GM13977 (cell line): ENCODE data around the gene DSTN.

ENCODE experiments used
- DNase-seq: peaks from one replicate; pipeline ENCODE4 v3.0.0; 2012; ENCODE audit warnings: low spot score
- in situ Hi-C: fragments of 300-500 bp; cut with MboI; formaldehyde crosslinking; loops from one replicate; pipeline ENCODE4 v1.12.0; 2022; ENCODE audit warnings: low sequenced_read_pairs, low pct_unique_long_range_greater_than_20kb, mixed read lengths, inconsistent platforms; ENCODE audit not compliant: unreplicated experiment
- TF ChIP-seq, protein P1 (sequence below): IDR thresholded peaks from 2 replicates; pipeline ENCODE4 v1.5.1; 2012; ENCODE audit warnings: mild to moderate bottlenecking, control low read depth; ENCODE audit not compliant: insufficient read depth; ENCODE audit errors: extremely low read depth, missing control alignments

DSTN gene

DNA sequence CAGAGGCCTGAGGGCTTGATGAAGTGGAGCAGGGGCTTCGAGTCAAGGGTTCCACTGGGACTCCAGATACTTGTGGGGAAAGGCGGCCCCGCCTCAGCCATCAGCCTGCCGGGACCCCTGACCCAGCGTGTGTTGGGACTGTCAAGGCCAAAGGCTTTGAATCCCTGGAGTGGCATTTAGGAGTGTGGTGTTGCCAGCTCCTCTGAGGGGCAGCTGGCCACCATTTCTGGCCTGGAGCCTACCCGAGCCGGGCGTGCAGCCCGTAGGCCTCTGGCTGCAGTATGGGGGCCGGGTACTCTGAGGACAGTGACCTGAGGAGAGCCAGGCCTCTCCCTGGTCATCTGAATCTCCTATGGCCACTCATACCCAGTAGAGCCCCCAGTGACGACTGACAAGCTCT, 72.1 kb downstream of the DSTN start:
- DNase-seq, result no peak
- in situ Hi-C loops, result no loop called here
- TF ChIP-seq, protein P1, sequence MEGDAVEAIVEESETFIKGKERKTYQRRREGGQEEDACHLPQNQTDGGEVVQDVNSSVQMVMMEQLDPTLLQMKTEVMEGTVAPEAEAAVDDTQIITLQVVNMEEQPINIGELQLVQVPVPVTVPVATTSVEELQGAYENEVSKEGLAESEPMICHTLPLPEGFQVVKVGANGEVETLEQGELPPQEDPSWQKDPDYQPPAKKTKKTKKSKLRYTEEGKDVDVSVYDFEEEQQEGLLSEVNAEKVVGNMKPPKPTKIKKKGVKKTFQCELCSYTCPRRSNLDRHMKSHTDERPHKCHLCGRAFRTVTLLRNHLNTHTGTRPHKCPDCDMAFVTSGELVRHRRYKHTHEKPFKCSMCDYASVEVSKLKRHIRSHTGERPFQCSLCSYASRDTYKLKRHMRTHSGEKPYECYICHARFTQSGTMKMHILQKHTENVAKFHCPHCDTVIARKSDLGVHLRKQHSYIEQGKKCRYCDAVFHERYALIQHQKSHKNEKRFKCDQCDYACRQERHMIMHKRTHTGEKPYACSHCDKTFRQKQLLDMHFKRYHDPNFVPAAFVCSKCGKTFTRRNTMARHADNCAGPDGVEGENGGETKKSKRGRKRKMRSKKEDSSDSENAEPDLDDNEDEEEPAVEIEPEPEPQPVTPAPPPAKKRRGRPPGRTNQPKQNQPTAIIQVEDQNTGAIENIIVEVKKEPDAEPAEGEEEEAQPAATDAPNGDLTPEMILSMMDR, result no peak

DNA sequence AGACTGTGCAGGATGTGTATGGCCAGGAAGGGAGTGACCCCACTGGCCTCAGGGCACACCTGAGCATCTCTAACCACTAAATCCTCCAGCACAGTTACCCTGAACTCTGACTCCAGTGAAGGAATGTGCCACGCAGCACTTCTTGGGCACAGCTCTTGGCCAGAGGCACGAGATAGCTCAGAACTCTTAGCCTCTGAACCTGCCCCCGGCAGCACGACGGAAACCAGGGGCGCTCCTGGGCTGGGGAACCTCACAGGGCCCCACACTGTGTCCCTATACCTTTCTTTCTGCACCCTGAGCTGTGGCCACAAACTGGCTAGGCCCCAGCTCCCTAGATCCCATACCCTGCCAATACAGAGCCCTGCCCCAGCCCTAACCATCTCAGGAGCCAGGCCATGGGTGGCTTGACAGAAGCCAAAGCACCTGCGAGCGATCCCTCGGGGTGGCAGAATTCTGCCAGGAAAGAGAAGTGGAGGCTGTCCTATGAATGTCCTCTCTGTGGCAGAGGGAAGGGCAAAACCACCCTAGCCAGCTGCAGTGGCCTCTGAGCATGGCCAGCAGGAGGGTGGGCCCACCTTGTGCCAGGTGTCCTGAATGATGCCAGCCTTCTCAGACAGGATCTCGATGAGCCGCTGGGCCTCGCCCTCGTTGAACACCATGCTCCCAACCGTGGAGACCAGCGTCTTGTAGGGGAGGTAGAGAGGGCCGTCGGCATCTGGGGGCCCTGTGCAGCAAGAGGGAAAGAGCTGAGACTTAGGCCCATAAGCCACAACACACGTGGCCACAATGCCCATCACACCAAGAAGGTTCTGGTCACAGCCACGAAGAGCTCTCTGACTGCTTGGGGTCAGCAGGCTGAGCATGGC, 72.8 kb downstream of the DSTN start:
- in situ Hi-C loops, result no loop called here
- no peak for DNase-seq
- TF ChIP-seq, protein P1, result no peak

DNA sequence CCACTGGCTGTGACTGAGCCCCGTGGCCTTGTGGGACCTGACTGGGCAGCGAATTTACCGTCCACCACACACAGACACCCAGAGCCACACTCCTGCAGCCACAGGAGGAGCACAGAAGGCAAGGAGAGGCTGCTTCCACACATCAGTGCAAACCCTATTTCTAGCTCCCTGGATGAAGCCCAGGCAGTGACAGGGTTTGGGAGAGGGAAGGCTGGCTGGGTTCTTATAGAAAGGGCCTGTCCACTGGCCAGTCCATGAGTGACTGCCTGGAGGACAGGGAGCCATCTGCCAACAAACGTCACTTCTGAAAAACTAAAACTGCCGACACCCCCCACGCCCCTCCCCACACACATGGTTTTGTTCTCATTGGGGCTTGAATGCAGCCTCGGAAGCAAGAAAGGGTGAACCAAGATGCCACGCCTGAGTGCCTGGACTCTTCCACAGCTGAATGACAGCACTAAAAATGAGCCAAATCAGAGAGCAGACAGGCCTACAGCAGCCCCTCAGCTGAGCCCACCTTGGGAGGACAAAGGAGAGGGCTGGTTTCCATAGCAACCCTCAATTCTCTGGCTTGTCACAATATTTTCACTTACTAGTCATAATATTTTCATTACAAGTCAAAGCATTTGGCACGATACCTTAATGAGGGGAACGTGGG, 73.8 kb downstream of the DSTN start:
- in situ Hi-C loops, result no loop called here
- no peak for DNase-seq
- TF ChIP-seq, protein P1, result no peak

DNA sequence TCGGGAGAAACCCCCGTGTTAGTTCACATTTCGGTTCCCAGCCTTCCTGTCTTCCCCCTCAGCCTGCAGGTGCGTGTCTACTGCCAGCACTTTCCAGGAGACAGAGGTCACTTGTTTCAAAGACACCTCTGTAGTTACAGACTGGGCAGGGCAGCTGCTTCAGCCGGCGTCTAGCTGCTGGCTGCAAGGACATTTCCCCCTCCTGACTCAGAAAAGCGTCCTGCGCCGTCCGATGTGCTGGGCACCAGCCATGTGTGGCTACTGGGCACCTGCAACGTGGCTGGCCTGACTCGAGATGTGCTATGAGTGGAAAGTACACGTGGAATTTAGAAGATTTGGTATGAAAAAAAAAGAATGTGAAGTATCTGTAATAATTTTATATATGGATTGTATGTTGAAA, 74.6 kb downstream of the DSTN start:
- DNase-seq, result no peak
- TF ChIP-seq, protein P1, result no peak
- in situ Hi-C loops, result no loop called here

DNA sequence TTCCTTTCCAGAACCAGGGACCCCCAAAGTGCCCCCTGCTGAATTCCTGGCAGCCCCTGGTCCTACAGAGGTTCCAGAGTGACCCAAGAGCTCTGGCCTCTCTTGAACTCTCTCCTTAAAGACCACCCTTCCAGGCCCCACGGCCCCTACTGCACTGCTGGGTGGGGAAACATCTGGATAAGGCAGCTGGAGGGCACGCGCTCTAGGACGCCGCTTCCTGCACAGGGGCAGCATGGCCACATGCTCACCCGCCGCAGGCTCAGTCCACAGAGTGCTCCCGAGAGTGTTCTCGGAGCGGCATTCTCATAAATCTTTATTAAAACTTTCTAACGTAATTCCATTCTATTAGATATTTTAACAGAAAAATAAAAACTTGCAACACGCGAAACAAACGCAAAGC, 75.1 kb downstream of the DSTN start:
- in situ Hi-C loops, result no loop called here
- DNase-seq, result no peak
- TF ChIP-seq, protein P1, result no peak

DNA sequence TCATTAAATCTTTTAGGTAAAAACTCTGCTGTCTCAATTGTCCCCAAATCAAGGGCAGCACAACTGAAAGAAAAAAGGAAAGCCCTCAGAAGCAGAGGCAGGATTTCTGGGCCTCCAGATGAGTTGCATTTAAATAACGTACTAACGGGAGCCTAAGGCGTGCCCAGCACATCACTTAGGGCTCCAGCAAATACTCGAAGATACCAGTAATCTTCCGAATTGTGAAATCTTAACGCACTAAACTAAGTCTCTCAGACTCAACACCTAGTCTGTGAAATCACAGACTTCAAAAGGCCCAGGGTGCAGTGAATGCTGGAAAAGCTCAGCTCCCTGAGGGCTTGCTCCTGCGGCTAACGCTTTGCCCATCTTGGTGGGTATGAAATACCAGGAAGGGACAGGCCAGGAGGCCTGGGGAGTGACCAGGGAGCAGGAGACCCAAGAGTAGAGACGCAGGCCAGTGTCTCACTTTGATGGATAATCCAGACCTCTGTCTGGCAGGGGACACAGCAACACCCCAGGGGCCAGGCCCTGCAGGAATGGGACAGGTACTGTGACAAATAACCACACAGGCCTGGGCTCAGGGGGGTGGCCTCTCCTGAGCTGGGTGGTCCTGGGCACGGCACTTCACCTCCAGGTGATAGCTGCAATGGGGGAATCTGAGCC, 75.8 kb downstream of the DSTN start:
- TF ChIP-seq, protein P1, result no peak
- in situ Hi-C loops, result no loop called here
- DNase-seq, result no peak
